Fibroblast of skin of right quadriceps (primary cell): ENCODE results near the gene CLDN14.

Experiments used
- DNase-seq: peaks from one replicate; pipeline ENCODE4 v3.0.0-alpha.2; 2013

CLDN14 gene

DNA sequence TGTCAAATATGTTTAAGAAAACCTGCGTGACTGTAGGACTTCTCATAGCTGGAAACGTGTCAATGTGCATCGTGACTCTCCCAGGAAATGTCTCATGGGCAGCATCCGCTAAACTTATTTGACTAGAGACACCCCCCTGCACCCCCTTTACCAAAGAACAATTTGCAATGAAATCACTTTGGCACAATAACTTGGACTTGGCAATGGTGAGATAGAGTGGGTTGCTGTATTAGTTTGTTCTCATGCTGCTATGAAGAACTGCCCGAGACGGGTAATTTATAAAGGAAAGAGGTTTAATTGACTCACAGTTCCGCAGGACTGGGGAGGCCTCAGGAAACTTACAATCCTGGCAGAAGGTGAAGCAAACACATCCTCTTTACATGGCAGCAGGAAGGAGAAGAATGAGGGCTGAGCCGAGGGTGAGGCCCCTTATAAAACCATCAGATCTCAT is 13.8 kb downstream of the CLDN14 start:
- DNase-seq = no peak

- no peak for DNase-seq
Observed at GRCh38 chr21:36465478-36465877, 14.4 kb downstream of the CLDN14 start.

GRCh38 chr21:36464590-36464989 is 15.3 kb downstream of the CLDN14 start:
- DNase-seq = no peak

GRCh38 chr21:36463991-36464390 is 15.9 kb downstream of the CLDN14 start:
- no peak for DNase-seq

DNA sequence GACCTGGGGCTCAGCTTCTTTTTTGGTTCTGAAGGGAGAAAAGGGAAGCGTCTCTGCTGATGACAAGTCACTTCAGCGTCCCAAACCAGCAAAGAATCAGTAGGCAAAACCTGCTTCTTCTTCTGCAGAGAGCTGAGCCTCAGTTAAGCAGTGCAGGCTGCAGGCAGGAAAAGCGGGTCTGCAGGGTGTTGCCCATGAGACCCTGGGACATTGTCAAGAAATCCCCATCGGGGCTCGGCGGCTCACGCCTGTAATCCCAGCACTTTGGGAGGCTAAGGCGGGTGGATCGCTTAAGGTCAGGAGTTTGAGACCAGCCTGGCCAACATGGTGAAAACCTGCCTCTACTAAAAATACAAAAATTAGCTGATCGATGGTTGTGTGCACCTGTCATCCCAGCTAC is 16.7 kb downstream of the CLDN14 start:
- no peak for DNase-seq

GRCh38 chr21:36461918-36462486 is 17.9 kb downstream of the CLDN14 start:
- no peak for DNase-seq

DNA sequence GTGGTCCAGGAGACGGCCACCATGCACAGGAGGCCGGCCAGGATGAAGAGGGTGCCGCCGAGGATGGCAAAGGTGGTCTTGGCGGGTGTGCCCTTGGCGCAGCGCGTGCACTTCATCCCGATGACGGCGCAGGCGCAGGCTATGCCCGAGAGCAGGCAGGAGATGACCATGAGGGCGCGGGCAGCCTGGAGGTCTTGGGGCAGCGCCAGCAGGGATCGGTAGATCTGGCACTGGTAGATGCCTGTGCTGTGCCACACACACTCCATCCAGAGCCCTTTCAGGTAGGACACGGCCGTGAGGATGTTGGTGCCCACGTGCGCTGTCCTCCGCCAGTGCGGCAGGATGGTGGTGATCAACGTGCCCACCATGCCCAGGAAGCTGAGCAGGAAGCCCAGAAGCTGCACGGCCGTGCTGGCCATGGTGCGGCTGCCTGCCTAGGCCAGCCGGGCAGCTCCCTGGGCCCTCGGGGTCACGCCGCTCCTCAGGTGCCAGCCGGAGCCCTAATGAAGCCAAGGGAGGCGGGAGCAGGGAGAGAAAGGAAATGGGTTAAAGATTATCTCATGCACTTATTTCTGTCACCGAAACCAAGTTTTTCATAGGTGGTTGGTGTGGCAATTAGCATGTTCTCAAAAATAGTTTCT is 18.5 kb downstream of the CLDN14 start:
- DNase-seq = no peak

- DNase-seq = no peak
Observed at GRCh38 chr21:36460866-36461265, 19.1 kb downstream of the CLDN14 start.

- DNase-seq = no peak
Observed at GRCh38 chr21:36459098-36459497, 20.8 kb downstream of the CLDN14 start.

GRCh38 chr21:36456729-36457414 is 23.1 kb downstream of the CLDN14 start:
- no peak for DNase-seq

- no peak for DNase-seq
Observed at GRCh38 chr21:36454706-36455105, 25.2 kb downstream of the CLDN14 start.

- no peak for DNase-seq
Observed at GRCh38 chr21:36454093-36454531, 25.8 kb downstream of the CLDN14 start.

- DNase-seq = no peak
Observed at GRCh38 chr21:36452281-36452825, 27.6 kb downstream of the CLDN14 start.

- DNase-seq = no peak
Observed at GRCh38 chr21:36451506-36451905, 28.4 kb downstream of the CLDN14 start.

GRCh38 chr21:36450511-36450910 is 29.4 kb downstream of the CLDN14 start:
- peak; percentile 54 for DNase-seq

DNA sequence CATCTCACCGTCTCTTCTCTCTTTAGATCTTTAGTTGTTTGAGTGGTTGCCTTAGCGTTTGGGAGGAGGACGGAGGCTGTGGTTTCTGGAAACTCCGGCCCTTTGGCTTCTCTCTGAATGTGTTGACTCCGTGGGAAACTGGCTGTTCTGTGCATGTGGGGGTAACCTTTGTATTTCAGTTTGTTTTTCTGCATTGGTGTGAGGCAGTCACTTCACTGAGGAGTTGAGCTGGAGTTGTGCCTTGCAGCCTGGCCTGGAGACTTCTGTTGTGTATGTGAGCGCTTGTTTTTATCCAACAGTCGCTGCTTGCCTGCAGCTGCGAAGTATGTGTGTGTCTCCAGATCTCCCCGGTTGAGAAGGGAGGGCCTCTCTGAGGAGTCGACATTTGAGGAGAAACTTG is 33.6 kb downstream of the CLDN14 start:
- DNase-seq = no peak

GRCh38 chr21:36441715-36442114 is 38.2 kb downstream of the CLDN14 start:
- DNase-seq = no peak

- DNase-seq = peak; percentile 73
Observed at GRCh38 chr21:36437745-36438128, 42.2 kb downstream of the CLDN14 start.

DNA sequence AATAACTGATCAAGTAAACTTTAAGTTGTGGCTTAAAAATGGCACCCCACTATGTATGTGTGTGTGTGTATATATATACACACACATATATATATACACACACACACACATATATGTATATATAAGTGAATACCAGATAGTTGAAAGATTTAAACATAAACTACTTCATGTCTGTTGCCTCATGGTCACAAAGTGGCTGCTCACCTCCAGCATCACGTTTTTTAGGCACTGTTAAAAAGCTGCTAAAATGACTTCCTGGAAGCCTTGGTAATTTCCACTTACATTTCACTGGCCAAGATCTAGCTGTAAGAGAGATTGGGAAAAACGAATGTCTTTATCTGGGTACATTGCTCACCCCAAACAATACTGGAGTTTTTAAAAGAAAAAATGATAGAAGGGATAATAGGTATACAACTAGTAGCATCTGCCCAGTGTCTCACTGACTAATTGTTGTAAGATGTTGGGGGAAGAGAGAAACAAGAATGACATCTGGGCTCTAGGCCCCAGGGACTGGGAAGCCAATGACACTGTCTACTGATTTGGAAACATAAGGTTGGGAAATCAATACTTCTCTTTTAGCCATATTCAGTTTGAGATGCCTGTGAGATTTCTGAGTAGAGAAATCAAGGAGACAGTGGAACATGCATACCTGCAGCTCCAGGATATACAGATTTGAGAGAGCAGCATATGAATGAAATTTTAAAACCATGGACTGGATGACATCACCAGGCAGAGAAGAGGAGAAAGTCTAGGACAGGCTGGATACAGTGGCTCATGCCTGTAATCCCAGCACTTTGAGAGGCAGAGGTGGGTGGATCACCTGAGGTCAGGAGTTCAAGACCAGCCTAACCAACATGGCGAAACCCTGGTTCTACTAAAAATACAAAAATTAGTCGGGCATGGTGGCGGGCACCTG is 42.8 kb downstream of the CLDN14 start:
- no peak for DNase-seq

DNA sequence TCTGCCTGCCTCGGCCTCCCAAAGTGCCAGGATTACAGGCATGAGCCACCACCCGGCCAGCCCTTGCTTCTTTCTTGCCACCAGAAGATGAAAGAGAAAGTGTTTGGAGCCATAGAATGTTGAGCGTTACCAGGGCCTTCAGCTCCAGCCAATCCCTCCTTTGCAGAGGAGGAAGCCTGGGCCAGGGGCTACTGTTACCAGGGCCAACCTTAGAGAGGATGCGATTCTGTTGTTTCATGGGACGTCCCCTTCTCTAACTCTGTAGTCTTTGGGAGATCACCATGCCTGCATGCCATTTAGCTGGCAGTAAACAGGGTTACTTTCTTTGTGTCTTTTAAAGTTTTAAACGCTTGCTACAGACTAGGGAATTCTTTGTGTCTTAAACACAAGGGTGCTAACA is 45.8 kb downstream of the CLDN14 start:
- no peak for DNase-seq

DNA sequence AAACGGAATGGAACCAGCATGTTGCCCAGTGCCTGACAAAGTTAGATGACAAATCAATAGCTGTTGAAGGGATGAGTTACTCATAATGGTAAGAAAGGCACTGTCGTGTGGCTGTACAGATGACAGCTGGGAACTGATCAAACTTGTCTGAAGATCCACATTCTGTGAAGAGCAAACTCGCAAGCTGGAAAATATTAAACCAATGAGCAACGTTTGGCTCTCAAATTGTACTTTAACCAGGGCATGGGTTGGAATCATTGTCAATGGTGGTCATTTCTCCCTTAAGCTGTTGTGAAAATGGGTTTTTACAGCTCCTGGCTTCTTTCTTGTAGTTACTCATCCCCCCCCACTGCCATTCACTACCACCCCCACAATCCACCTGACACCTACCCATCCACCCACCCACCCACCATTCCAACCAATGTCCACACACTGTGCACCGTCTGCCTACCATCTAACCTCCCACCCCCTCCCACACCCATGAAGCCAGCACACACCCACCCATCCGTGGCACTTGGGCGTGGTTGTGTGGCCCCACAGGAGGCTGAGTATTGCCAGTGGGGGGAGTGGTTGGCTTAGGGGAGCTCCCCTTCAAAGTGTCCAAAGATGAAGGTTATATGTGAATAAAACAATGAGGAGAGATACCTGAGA is 46.7 kb downstream of the CLDN14 start:
- DNase-seq = no peak

- no peak for DNase-seq
Observed at GRCh38 chr21:36431252-36431651, 48.7 kb downstream of the CLDN14 start.
